ENCODE data around the gene LINGO1. TPM values are rescaled to one million over a fixed set of nuclear protein-coding genes. Genes with fewer than 3 reads are reported as not detected.

LINGO1 gene
- total and polyA plus RNA-seq, 8 donors, result 0.25 to 1.3 (median 0.57) TPM; not detected in 4

- no peaks in the 10 kb centered on the region for H3K9me3 ChIP-seq
- TF ChIP-seq EP300 (IDR thresholded peaks at IDR 0.05) (no peak), CTCF (IDR thresholded peaks at IDR 0.05) (no peak), POLR2A (IDR thresholded peaks at IDR 0.05) (no peak), POLR2AphosphoS5 (IDR thresholded peaks at IDR 0.05) (no peak)
- intact Hi-C loops (cut with DNase I; ENCODE audit: low total_unique reads), result no loop called here
- H3K4me3 ChIP-seq, result no peak overlapping the region
- H3K27ac ChIP-seq, result no peak overlapping the region
- DNase-seq, result no peak
- H3K4me1 ChIP-seq, result peaks cover 18 to 33% (median 28%) of the 10 kb centered on the region in 4 donors
- H3K36me3 ChIP-seq, result no peaks in the 10 kb centered on the region
- H3K27me3 ChIP-seq, result peaks cover 14 to 44% (median 42%) of the 10 kb centered on the region in 3 donors
- WGBS, 5 donors, result 81 to 85% (median 84%) methylated on average over 8 of the region's 8 CpGs
Observed at GRCh38 chr15:77629070-77630030, 3.4 kb downstream of the LINGO1 start.

- TF ChIP-seq POLR2AphosphoS5 (IDR thresholded peaks at IDR 0.05) (no peak), POLR2A (IDR thresholded peaks at IDR 0.05) (no peak), CTCF (IDR thresholded peaks at IDR 0.05) (no peak), EP300 (IDR thresholded peaks at IDR 0.05) (no peak)
- H3K27ac ChIP-seq, result no peak overlapping the region
- 90 to 98% (median 96%) methylated on average over 2 of the region's 2 CpGs for WGBS, 5 donors
- intact Hi-C loops (cut with DNase I; ENCODE audit: low total_unique reads), result no loop called here
- H3K4me1 ChIP-seq, result peaks cover 8 to 20% (median 17%) of the 10 kb centered on the region in 4 donors
- H3K9me3 ChIP-seq, result no peaks in the 10 kb centered on the region
- H3K27me3 ChIP-seq, result peaks cover 13 to 30% (median 28%) of the 10 kb centered on the region in 3 donors
- DNase-seq, result no peak
- H3K4me3 ChIP-seq, result no peak overlapping the region
- no peaks in the 10 kb centered on the region for H3K36me3 ChIP-seq
Observed at GRCh38 chr15:77628010-77628409, 4.7 kb downstream of the LINGO1 start.

GRCh38 chr15:77627581-77627980 lies 5.1 kb downstream of the LINGO1 start:
- intact Hi-C loops (cut with DNase I; ENCODE audit: low total_unique reads), result no loop called here

More at GRCh38 chr15:77627581-77627980, 5.1 kb downstream of the LINGO1 start:
- DNase-seq, result no peak
- H3K27me3 ChIP-seq, result peaks cover 10 to 28% (median 25%) of the 10 kb centered on the region in 3 donors
- no peak overlapping the region for H3K4me3 ChIP-seq
- H3K36me3 ChIP-seq, result no peaks in the 10 kb centered on the region
- TF ChIP-seq POLR2A (IDR thresholded peaks at IDR 0.05) (no peak), EP300 (IDR thresholded peaks at IDR 0.05) (no peak), CTCF (IDR thresholded peaks at IDR 0.05) (no peak), POLR2AphosphoS5 (IDR thresholded peaks at IDR 0.05) (no peak)
- no peaks in the 10 kb centered on the region for H3K9me3 ChIP-seq
- WGBS, 5 donors, result 91 to 98% (median 95%) methylated on average over 2 of the region's 2 CpGs
- no peak overlapping the region for H3K27ac ChIP-seq
- peaks cover 5 to 19% (median 17%) of the 10 kb centered on the region in 4 donors for H3K4me1 ChIP-seq
